A673 (cell line): ENCODE results near the gene MYO19.

Experiments
- CTCF ChIP-seq: fragments of 300-800, 200-600 bp; sonication (generic); conservative IDR thresholded peaks from 2 replicates; pipeline ENCODE4 v1.5.1; 2017; ENCODE audit warnings: low read depth, mild to moderate bottlenecking, antibody characterized with exemption, low read length, moderate library complexity, mixed read lengths
- EZH2 ChIP-seq: fragments of 200-600 bp; sonication (generic); IDR thresholded peaks from 2 replicates; pipeline ENCODE4 v1.6.1; 2017; ENCODE audit warnings: borderline replicate concordance, low read depth, mild to moderate bottlenecking, mixed read lengths, antibody characterized with exemption, low read length; ENCODE audit not compliant: poor library complexity, severe bottlenecking

- TF ChIP-seq CTCF (no peak), EZH2 (no peak)
Measured at GRCh38 chr17:36494674-36495073, 40.0 kb downstream of the MYO19 start.
